ENCODE data around the gene PLIN5.

Gene PLIN5

DNA sequence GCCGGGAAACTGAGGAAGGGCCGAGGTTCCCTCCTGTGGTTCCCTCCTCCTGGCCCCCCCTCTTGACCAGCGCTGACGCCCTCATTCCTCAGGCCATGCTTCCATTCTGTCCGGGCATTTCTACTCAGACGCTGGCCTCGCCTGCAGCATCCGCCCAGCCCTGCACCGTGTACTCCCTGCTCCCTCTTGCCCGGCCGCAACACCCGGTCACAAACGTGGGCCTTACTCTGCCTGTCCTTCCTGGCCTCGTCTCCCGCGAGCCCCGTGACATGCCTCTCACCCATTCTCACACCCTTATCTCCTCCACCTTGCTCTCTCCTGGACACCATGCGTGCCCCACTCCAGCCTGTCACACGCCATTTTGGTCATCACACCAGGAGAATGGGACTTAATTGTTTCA, 51.6 kb downstream of the PLIN5 start:
- H3K4me3 ChIP-seq (ENCODE audit: control insufficient read depth, low read depth, low read length): no peak overlapping the region

DNA sequence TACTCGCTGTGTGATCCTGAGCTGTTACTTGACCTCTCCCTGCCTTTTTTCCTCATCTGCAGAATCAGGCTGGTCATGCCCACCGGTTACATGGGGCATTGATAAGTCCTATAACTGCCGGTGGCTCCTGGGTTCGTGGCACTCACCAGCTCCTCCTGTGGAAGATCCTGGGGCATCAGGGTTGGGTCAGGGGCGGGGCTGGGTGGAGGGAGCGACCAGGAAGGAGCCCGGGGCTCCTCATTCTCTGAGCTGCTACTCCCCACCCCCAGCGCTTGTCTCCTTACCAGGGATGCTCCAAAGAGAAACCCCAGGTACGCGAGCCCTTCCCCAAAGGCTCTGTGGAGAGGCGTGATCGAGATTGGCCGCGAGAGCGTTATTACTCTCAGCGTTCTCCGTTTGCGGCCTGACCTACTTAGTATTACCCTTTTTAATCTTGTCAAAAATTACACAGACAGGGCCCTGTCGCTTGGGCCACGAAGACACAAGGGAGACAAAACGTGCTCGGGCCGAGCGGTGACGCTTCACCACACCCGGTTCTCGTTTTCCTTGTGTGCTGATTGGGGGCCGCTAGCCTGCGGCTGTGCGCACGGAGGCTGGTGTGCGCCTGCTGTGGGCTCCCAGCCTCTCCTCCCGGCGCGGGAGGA, 52.2 kb downstream of the PLIN5 start:
- TF ChIP-seq, protein P1, sequence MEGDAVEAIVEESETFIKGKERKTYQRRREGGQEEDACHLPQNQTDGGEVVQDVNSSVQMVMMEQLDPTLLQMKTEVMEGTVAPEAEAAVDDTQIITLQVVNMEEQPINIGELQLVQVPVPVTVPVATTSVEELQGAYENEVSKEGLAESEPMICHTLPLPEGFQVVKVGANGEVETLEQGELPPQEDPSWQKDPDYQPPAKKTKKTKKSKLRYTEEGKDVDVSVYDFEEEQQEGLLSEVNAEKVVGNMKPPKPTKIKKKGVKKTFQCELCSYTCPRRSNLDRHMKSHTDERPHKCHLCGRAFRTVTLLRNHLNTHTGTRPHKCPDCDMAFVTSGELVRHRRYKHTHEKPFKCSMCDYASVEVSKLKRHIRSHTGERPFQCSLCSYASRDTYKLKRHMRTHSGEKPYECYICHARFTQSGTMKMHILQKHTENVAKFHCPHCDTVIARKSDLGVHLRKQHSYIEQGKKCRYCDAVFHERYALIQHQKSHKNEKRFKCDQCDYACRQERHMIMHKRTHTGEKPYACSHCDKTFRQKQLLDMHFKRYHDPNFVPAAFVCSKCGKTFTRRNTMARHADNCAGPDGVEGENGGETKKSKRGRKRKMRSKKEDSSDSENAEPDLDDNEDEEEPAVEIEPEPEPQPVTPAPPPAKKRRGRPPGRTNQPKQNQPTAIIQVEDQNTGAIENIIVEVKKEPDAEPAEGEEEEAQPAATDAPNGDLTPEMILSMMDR (conservative IDR thresholded peaks at IDR 0.05; ENCODE audit: control insufficient read depth, insufficient read depth, low read depth, low read length): no peak
- H3K4me3 ChIP-seq (ENCODE audit: control insufficient read depth, low read depth, low read length): no peak overlapping the region
- DNase-seq (ENCODE audit: low read depth): no peak

More for the DNA sequence above, 51.6 kb downstream of the PLIN5 start:
- TF ChIP-seq, protein P1 (conservative IDR thresholded peaks at IDR 0.05; ENCODE audit: control insufficient read depth, insufficient read depth, low read depth, low read length): no peak
- no peak for DNase-seq (ENCODE audit: low read depth)

DNA sequence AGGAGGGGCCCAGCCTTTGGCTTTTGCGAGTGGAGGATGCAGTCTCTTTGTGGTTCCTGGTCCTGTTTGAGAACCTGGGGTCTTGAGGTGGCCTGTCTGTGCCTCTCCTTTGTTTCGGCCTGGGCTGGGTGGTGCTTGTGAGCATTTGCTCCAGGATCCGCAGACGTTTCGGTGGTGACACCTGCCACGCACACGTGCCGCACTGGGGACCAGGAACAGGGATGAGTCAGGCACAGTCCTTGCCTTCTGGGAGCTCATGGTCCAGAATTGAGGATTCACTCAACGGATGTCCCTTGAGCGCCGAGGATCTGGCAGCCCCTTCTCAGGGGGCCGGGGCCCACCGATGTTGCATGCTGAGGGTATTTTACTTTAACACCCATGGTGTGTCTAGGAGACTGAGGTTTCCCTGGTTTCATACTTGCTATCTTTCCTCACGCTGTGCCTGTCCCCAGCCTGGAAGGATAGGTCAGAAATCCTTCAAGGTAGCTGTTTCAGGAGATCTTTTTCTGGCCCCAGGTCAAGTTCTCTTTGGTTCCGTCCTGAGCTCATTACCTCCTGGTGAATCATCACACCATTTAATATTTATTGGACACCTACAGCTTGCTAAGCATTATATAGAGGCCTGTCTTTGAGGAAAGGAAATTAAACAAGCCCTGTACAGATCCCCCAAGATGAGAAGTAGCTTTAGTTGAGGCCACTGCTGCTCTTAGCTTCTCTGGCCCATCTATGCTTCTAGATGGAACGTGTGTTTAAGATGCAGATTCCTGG, 57.8 kb downstream of the PLIN5 start:
- DNase-seq (ENCODE audit: low read depth): no peak
- H3K4me3 ChIP-seq (ENCODE audit: control insufficient read depth, low read depth, low read length): no peak overlapping the region
- TF ChIP-seq, protein P1 (conservative IDR thresholded peaks at IDR 0.05; ENCODE audit: control insufficient read depth, insufficient read depth, low read depth, low read length): no peak

DNA sequence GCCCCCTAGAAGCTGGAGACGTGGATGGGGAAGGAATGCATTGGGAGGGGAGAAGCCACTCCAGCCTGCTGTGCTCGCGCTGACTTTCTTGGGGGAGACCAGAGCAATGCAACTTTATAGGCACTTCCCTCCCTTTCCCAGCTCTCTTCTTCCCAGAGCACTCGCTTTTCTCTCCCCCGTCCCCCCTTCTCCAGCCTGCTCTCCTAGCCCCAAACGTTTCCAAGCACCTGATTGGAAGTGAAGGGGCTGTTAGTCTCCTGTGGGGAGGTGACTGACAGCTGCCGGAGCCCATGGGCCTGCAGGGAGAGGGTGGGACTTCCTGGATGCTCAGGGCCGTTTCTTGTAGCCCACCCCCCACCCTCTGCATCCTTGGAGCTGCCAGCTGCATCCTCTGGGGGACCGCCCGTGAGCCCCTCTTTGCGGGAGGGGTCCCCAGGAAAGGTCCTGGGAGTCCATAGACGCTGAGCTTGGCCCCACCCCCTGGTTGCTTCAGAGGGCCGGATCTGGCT, 60.5 kb downstream of the PLIN5 start:
- TF ChIP-seq, protein P1 (conservative IDR thresholded peaks at IDR 0.05; ENCODE audit: control insufficient read depth, insufficient read depth, low read depth, low read length): no peak
- peak overlapping the region; percentile 72 for H3K4me3 ChIP-seq (ENCODE audit: control insufficient read depth, low read depth, low read length)
- DNase-seq (ENCODE audit: low read depth): peak; percentile 55

GRCh38 chr19:4473763-4474513, 61.1 kb downstream of the PLIN5 start:
- TF ChIP-seq, protein P1 (conservative IDR thresholded peaks at IDR 0.05; ENCODE audit: control insufficient read depth, insufficient read depth, low read depth, low read length): no peak
- H3K4me3 ChIP-seq (ENCODE audit: control insufficient read depth, low read depth, low read length): peak overlapping the region; percentile 72
- no peak for DNase-seq (ENCODE audit: low read depth)

GRCh38 chr19:4473011-4473762, 61.8 kb downstream of the PLIN5 start:
- TF ChIP-seq, protein P1 (conservative IDR thresholded peaks at IDR 0.05; ENCODE audit: control insufficient read depth, insufficient read depth, low read depth, low read length): no peak
- no peak for DNase-seq (ENCODE audit: low read depth)

More at GRCh38 chr19:4473011-4473762, 61.8 kb downstream of the PLIN5 start:
- H3K4me3 ChIP-seq (ENCODE audit: control insufficient read depth, low read depth, low read length): peak overlapping the region; percentile 72

Measured in fibroblast of mammary gland (primary cell).